ENCODE results near the gene CLIC3. TPM values are rescaled to one million over a fixed set of nuclear protein-coding genes. Genes with fewer than 3 reads are reported as not detected.

CLIC3 gene
- polyA plus RNA-seq, 3 donors: 0.36 to 0.38 TPM; not detected in 1

DNA sequence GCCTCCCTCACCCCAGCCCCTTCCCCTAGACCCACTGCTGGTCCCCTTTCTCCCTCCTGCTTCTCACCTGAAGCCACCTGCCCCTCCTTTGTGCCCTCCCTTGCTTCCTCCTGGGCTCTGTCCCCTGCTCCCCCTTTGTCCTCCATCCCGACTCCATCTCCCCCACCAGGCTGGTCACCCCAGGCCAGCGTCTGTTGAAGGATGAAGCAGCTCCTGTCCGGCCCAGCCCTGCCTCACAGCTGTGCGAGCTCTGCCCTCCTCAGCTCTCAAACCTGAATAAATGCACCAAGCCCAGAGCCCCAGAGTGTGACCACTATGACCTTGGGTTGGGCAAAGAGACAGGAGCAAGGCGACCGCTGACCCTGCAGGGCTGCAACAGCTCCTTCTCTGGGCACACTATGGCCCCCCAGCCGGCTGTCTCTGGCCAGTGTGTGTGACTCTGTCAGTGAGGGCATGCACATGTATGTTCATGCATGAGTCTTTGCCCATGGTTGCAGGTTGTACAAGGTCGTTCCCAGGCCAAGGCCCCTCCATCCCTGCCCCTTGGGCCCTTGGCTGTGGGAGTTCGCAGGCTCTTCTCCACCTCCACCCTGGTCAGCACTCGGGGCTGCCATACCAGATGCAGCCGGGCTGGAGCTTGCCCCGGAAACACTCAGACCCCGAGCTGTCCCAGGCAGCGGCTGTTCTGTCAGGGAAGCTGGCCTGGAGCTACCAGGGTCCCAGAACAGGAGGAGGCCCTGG lies 41.0 kb downstream of the CLIC3 start:
- DNase-seq (ENCODE audit: low read depth in 3 of 3, low spot score in 2 of 3): no peak

- DNase-seq (ENCODE audit: low read depth in 3 of 3, low spot score in 2 of 3): no peak
Observed at GRCh38 chr9:136954270-136955083, 41.9 kb downstream of the CLIC3 start.

GRCh38 chr9:136953771-136954269 lies 42.5 kb downstream of the CLIC3 start:
- DNase-seq (ENCODE audit: low read depth in 3 of 3, low spot score in 2 of 3): no peak

DNA sequence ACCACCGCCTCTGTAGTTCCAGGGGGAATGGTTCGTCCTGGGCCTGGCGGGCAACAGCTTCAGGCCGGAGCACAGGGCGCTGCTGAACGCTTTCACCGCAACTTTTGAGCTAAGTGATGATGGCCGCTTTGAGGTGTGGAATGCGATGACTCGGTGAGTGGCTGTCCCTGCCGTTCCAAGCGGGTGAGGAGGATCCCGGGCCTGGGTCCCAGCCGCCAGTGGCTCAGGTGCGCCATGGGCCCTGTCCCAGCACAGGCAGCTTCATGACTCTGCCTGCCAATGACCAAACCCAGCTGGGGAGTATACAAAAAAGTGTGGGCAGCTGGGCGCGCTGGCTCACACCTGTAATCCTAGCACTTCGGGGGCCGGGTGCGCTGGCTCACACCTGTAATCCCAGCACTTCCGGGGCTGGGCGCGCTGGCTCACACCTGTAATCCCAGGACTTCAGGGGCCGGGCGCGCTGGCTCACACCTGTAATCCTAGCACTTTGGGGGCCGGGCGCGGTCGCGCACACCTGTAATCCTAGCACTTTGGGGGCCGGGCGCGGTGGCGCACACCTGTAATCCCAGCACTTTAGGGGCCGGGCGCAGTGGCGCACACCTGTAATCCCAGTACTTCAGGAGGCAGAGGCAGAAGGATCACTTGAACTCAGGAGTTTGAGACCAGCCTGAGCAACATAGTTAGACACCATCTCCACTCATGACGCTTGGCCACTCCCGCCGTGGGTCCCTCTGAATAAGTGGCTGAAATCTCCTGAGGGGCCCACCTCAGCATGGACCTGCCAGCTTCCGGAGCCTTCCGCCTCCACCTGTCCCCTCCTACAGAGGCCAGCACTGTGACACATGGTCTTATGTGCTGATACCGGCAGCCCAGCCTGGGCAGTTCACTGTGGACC lies 43.2 kb downstream of the CLIC3 start:
- no peak for DNase-seq (ENCODE audit: low read depth in 3 of 3, low spot score in 2 of 3)

DNA sequence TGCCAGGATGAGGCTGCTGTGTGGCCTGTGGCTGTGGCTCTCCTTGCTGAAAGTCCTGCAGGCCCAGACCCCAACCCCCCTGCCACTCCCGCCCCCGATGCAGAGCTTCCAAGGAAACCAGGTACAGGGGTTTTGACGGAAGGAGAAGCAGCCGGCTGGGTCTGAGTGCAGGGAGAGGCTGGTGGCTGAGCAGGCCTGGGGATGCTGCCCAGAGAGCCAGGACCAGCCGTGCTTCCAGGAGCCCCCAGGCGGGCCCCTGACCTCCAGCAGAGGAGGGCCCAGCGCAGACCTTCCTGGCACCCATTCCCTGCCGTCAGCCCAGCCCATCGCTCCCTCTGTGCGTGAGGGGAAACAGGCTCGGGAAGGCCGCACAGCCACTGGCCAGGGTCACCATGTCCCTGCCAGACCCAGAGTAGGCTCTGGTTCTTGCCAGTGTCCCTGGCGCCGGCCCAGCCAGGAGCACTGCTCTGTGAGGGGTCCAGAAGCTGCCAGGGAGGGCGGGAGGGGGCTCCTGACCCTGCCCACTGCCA lies 44.0 kb downstream of the CLIC3 start:
- DNase-seq (ENCODE audit: low read depth in 3 of 3, low spot score in 2 of 3): no peak

GRCh38 chr9:136951541-136952320 lies 44.6 kb downstream of the CLIC3 start, which contains the start of gene LCN12:
TSS of gene LCN12 (plus strand) at chr9:136952273. CDS start at chr9:136952328, 55 bp downstream.
- DNase-seq (ENCODE audit: low read depth in 3 of 3, low spot score in 2 of 3): no peak

GRCh38 chr9:136950656-136951276 lies 45.6 kb downstream of the CLIC3 start:
- no peak for DNase-seq (ENCODE audit: low read depth in 3 of 3, low spot score in 2 of 3)

DNA sequence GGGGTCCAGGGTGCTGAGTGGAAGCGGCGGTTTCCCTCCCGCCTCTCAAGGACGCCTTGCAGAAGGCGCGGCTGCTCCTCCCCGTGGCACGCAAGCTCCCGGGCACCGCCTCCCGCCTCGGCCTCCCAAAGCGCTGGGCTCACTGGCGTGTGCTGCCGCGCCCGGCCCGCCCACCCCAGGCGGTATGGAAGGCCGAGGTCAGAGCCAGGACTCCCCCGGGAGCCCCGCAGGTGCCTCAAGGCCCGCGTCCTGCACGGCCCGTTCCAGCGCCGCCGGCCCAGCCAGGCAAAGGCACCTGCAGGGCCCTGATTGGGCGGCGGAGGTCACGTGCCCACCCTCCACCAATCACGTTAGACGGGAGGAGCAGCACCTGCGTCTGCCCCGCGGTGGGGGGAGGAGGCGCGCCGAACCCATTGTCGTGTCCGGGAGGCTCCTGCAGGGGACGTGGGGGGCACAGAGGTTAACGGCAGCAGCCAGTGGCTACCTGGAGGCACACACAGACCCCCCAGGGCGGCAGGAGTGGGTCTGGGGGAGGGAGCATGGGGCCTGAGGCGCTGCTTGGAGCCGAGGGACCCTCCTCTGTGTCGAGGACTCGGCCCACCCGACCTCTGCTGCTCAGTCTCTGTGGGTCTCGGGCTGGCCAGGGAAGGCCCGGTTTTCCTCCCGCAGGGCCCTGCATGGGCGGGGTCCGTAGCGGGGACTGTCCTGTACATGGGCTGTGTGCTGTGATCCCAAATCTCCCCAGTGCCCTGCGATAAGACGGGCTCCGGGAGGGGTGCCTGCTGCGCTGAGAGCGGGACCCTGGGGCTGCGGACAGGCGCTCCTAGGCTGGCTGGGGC lies 46.3 kb downstream of the CLIC3 start:
- DNase-seq (ENCODE audit: low read depth in 3 of 3, low spot score in 2 of 3): peak; percentile 67 to 87 (median 77)

- no peak for DNase-seq (ENCODE audit: low read depth in 3 of 3, low spot score in 2 of 3)
Observed at GRCh38 chr9:136949239-136949816, 47.0 kb downstream of the CLIC3 start.

DNA sequence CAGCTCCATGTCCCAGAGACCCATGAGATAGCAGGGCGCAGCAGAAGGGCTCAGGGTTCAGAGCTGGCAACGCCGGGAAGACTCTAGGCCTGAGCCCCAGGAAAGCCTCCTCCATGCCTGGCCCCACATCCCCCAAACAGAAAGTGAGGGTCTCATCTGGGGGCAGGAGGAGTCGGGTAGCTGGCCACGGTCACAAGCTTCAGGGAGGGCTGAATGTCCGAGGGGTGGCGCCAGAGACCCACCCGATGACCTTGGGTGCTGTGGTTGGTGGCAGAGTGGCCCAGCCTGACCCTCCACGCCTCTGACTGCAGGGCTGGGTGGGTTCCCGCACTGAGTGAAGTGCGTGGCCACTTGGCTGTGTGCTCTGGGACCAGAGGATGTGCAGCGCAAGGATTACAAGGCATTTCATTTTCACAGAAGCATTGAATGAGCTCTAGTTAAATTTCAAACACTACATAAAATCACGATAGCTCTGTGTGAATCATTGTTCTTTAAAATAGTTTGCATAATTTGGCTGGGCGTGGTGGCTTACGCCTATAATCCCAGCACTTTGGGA lies 48.3 kb downstream of the CLIC3 start:
- no peak for DNase-seq (ENCODE audit: low read depth in 3 of 3, low spot score in 2 of 3)

DNA sequence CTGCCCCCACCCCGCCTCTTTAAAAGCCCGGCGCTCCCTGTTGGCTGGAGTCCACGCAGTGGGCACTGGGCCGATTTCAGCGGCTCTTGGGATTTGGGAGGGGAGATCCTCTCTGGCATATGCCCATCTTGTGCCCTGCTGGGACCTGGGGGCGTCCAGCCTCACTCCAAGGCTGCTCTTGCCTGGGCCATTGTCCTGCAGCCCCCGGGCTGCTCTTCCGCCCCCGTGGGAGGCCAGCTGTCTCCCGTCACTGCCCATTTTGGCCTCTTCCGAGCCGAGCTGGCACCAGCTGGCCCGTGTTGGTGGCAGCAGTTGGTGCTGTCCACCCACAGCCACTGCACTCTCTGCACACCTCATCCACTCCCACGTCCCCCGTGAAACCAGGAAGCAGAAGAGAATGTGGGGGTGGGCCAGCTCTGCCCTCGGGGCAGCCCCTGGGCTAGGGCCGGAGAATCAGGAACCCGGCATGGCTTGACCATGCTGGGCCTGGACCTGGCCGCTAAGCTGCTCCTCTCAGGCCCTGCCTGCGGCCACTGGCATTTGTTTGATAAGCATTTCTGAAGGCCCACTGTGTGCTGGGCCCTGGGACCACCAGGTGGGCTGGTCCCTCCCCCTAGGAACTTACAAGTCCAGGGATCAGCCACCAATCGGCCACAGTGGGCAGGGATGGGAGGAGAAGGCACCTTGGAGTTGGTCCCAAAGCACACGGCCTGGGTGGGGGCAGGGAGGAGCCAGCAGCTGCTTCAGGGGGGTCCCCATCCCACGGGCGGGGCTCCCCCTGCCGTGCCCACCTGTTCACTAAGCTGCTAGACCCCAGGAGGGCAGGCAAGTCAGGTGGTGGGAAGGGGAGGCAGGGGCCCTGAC lies 49.1 kb downstream of the CLIC3 start:
- DNase-seq (ENCODE audit: low read depth in 3 of 3, low spot score in 2 of 3): no peak

DNA sequence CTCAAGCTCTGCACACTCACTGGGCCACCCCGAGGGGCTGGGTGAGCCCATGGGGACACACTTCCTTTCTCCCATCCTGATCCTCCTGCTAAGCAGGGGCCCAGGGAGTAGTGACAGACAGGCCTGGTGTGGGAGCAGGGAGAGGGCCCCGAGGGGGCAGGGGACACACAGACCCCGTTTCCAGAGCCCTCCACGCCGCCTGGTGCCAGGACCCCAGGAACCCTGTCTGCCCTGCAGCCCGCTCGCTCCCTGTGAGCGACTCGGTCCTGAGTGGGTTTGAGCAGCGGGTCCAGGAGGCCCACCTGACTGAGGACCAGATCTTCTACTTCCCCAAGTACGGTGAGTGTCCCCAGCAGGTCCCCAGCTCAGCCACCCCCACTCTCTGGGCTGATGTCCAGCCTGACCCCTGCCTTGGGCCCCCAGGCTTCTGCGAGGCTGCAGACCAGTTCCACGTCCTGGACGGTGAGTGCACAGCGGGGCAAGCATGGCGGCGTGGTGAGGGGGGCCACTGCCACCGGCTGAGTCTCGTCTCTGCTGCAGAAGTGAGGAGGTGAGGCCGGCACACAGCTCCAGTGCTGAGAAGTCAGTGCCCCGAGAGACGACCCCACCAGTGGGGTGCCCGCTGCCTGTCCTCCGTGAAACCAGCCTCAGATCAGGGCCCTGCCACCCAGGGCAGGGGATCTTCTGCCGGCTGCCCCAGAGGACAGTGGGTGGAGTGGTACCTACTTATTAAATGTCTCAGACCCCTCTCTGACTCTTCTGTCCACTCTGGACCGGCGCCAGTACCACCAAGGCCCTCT lies 49.9 kb downstream of the CLIC3 start:
- DNase-seq (ENCODE audit: low read depth in 3 of 3, low spot score in 2 of 3): no peak

DNA sequence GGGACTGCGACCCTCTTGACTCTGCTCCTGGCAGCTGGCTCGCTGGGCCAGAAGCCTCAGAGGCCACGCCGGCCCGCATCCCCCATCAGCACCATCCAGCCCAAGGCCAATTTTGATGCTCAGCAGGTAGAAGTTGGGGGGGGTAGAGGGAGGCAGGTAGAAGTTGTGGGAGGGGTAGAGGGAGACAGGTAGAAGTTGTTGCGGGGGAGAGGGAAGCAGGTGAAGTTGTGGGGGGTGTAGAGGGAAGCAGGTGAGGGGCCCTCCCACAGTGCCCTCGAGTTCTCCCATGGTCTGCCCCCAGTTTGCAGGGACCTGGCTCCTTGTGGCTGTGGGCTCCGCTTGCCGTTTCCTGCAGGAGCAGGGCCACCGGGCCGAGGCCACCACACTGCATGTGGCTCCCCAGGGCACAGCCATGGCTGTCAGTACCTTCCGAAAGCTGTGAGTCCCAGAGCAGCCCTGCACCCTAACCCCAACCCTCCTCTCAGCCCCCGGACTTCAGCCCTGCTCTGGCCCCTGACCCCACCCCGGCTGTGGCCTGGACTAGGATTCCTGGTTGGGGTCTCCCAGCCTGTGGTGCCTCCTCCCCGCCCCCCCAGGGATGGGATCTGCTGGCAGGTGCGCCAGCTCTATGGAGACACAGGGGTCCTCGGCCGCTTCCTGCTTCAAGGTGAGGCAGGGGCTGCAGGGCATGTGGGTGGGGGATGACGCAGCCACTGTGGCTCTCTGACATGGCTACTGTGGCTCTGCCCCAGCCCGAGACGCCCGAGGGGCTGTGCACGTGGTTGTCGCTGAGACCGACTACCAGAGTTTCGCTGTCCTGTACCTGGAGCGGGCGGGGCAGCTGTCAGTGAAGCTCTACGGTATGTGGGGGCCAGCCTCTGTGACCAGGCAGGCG lies 50.8 kb downstream of the CLIC3 start:
- DNase-seq (ENCODE audit: low read depth in 3 of 3, low spot score in 2 of 3): no peak

All from right renal cortex interstitium (tissue), 3 donors.